NCI-H748 treated with DMSO at 0.1 percent for 48 hours (cell line): Measurements from ENCODE around the gene PCDHB2.
"Not testable (repeated sequence)": the region's sequence is repeated elsewhere in the genome, so short reads cannot be mapped to it uniquely, and the experiment has no call there.

ENCODE experiments used
- DNase-seq: peaks from one replicate; lab custom pipeline; 2025; lab: John Stamatoyannopoulos, UW

Gene PCDHB2

GRCh38 chr5:141135718-141136266 is 41.4 kb downstream of the PCDHB2 start:
- peak; percentile 38 for DNase-seq

GRCh38 chr5:141137346-141137745 is 42.9 kb downstream of the PCDHB2 start:
- not testable (repeated sequence) for DNase-seq
